ENCODE data around the gene TBC1D10B.

The TBC1D10B gene, protein sequence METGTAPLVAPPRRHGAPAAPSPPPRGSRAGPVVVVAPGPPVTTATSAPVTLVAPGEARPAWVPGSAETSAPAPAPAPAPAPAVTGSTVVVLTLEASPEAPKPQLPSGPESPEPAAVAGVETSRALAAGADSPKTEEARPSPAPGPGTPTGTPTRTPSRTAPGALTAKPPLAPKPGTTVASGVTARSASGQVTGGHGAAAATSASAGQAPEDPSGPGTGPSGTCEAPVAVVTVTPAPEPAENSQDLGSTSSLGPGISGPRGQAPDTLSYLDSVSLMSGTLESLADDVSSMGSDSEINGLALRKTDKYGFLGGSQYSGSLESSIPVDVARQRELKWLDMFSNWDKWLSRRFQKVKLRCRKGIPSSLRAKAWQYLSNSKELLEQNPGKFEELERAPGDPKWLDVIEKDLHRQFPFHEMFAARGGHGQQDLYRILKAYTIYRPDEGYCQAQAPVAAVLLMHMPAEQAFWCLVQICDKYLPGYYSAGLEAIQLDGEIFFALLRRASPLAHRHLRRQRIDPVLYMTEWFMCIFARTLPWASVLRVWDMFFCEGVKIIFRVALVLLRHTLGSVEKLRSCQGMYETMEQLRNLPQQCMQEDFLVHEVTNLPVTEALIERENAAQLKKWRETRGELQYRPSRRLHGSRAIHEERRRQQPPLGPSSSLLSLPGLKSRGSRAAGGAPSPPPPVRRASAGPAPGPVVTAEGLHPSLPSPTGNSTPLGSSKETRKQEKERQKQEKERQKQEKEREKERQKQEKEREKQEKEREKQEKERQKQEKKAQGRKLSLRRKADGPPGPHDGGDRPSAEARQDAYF

GRCh38 chr16:30370456-30371247 lies at the start of gene TBC1D10B:
Gene TBC1D10B, minus strand, starts transcription at chr16:30370494. Its CDS starts 311 bp downstream, at chr16:30370183.
- Histone ChIP-seq H3K27me3 (ENCODE audit: control insufficient read depth, insufficient read depth, low read length) (no peaks in the 10 kb centered on the region), H3K4me3 (ENCODE audit: low read depth, low read length) (peak within 1 kb of the TSS; percentile 65), H3K4me1 (ENCODE audit: control insufficient read depth, insufficient read depth, low read length) (peaks cover 11% of the 10 kb centered on the region; the same call in 1 of the 2 replicates), H3K27ac (ENCODE audit: low read depth, low read length) (peak within 1 kb of the TSS; percentile 57), H3K9me3 (ENCODE audit: control insufficient read depth, insufficient read depth, low read length) (no peaks in the 10 kb centered on the region), H3K36me3 (ENCODE audit: control insufficient read depth, insufficient read depth, low read length) (peaks cover 4% of the 10 kb centered on the region; the same call in 1 of the 2 replicates), H3K9ac (ENCODE audit: low read depth, low read length) (no peak within 1 kb of the TSS; the same call in 1 of the 2 replicates)

DNA sequence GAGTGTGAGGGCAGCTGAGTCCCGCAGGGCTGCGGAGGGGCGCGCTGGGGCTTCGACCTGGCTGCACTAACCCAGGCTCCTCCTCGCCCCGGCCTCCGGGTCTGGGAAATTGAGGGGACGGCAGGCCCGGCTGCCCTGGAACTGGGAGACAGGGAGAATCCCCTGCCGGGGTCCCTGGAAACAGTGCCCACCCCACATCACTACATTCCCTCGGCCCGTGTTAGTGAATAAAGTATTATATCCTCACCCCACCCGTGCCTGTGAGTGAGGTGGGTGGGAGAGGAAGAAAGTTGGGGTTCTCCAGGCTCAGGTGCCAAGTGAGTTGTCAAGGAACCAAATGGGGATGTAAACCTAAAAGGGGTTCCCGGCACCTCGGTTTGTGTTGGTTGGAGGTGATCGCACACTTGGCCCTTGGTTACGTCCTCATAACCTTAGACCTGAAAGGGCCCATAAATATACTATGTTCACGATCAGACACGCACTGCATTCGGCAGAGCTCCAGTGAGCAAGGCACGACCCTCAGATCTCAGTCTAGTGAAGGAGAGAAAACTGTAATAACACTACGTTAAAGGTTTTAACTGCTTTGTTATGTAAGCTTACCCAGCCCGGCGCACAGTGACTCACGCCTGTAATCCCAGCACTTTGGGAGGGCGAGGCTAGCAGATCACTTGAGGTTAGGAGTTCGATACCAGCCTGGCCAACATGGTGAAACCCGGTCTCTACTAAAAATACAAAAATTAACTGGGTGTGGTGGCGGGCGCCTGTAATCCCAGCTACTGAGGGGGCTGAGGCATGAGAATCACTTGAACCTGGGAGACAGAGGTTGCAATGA lies 48.3 kb upstream of the TBC1D10B start:
- H3K9ac ChIP-seq (ENCODE audit: low read depth, low read length), result no peak overlapping the region; the same call in 1 of the 2 replicates
- peak overlapping the region; percentile 62 for H3K4me3 ChIP-seq (ENCODE audit: low read depth, low read length)
- H3K36me3 ChIP-seq (ENCODE audit: control insufficient read depth, insufficient read depth, low read length), result peaks cover 38% of the 10 kb centered on the region
- H3K27me3 ChIP-seq (ENCODE audit: control insufficient read depth, insufficient read depth, low read length), result no peaks in the 10 kb centered on the region
- no peaks in the 10 kb centered on the region for H3K9me3 ChIP-seq (ENCODE audit: control insufficient read depth, insufficient read depth, low read length)
- H3K27ac ChIP-seq (ENCODE audit: low read depth, low read length), result peak overlapping the region; percentile 76
- peaks cover 5% of the 10 kb centered on the region for H3K4me1 ChIP-seq (ENCODE audit: control insufficient read depth, insufficient read depth, low read length)

DNA sequence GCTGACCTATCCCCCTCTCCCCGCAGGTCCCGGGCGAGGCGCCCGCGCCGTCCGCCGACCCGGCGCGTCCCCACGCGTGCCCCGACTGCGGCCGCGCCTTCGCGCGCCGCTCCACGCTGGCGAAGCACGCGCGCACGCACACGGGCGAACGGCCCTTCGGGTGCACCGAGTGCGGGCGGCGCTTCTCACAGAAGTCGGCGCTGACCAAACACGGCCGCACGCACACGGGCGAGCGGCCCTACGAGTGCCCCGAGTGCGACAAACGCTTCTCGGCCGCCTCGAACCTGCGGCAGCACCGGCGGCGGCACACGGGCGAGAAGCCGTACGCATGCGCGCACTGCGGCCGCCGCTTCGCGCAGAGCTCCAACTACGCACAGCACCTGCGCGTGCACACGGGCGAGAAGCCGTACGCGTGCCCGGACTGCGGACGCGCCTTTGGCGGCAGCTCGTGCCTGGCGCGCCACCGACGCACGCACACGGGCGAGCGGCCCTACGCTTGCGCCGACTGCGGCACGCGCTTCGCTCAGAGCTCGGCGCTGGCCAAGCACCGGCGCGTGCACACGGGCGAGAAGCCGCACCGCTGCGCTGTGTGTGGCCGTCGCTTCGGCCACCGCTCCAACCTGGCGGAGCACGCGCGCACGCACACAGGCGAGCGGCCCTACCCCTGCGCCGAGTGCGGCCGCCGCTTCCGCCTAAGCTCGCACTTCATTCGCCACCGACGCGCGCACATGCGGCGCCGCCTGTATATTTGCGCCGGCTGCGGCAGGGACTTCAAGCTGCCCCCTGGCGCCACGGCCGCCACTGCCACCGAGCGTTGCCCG lies 47.4 kb upstream of the TBC1D10B start:
- Histone ChIP-seq H3K4me3 (ENCODE audit: low read depth, low read length) (peak overlapping the region; percentile 62), H3K27ac (ENCODE audit: low read depth, low read length) (peak overlapping the region; percentile 76), H3K27me3 (ENCODE audit: control insufficient read depth, insufficient read depth, low read length) (no peaks in the 10 kb centered on the region), H3K4me1 (ENCODE audit: control insufficient read depth, insufficient read depth, low read length) (peaks cover 5% of the 10 kb centered on the region), H3K9me3 (ENCODE audit: control insufficient read depth, insufficient read depth, low read length) (no peaks in the 10 kb centered on the region), H3K9ac (ENCODE audit: low read depth, low read length) (peak overlapping the region; percentile 39; the same call in 1 of the 2 replicates), H3K36me3 (ENCODE audit: control insufficient read depth, insufficient read depth, low read length) (peaks cover 42% of the 10 kb centered on the region)

- H3K4me1 ChIP-seq (ENCODE audit: control insufficient read depth, insufficient read depth, low read length), result peaks cover 5% of the 10 kb centered on the region
- H3K4me3 ChIP-seq (ENCODE audit: low read depth, low read length), result peak overlapping the region; percentile 62
- H3K36me3 ChIP-seq (ENCODE audit: control insufficient read depth, insufficient read depth, low read length), result peaks cover 42% of the 10 kb centered on the region
- H3K9ac ChIP-seq (ENCODE audit: low read depth, low read length), result peak overlapping the region; percentile 39; the same call in 1 of the 2 replicates
- no peaks in the 10 kb centered on the region for H3K27me3 ChIP-seq (ENCODE audit: control insufficient read depth, insufficient read depth, low read length)
- peak overlapping the region; percentile 76 for H3K27ac ChIP-seq (ENCODE audit: low read depth, low read length)
- no peaks in the 10 kb centered on the region for H3K9me3 ChIP-seq (ENCODE audit: control insufficient read depth, insufficient read depth, low read length)
Measured at GRCh38 chr16:30416624-30417528, 46.6 kb upstream of the TBC1D10B start.

DNA sequence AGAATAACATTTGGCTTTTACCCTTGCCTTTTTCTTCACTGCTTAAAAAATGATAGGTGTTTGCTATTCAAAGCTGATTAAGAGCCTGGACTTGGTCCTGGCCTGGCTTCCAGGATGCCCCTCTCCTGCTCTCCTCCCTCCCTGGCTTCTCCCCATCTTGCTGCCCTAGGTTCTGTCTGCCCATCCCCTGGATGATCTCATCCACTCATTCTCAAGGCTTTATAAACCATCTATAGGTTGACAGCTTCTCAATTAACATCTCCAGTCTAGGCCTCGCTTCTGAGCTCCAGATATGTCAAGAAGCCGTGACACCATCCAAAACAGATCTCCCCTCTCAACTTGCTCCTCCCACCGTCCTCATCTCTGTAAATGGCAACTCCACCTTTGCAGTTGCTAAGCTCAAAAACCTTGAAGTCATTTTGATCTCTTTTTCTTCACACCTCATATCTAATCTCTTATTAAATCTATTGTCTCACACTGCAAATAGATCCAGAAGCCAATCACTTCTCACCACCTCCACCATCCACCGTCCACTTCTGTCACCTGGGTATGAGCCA lies 45.8 kb upstream of the TBC1D10B start:
- Histone ChIP-seq H3K9ac (ENCODE audit: low read depth, low read length) (no peak overlapping the region), H3K4me1 (ENCODE audit: control insufficient read depth, insufficient read depth, low read length) (peaks cover 5% of the 10 kb centered on the region), H3K27me3 (ENCODE audit: control insufficient read depth, insufficient read depth, low read length) (no peaks in the 10 kb centered on the region), H3K27ac (ENCODE audit: low read depth, low read length) (no peak overlapping the region), H3K9me3 (ENCODE audit: control insufficient read depth, insufficient read depth, low read length) (no peaks in the 10 kb centered on the region), H3K4me3 (ENCODE audit: low read depth, low read length) (no peak overlapping the region), H3K36me3 (ENCODE audit: control insufficient read depth, insufficient read depth, low read length) (peaks cover 43% of the 10 kb centered on the region)

DNA sequence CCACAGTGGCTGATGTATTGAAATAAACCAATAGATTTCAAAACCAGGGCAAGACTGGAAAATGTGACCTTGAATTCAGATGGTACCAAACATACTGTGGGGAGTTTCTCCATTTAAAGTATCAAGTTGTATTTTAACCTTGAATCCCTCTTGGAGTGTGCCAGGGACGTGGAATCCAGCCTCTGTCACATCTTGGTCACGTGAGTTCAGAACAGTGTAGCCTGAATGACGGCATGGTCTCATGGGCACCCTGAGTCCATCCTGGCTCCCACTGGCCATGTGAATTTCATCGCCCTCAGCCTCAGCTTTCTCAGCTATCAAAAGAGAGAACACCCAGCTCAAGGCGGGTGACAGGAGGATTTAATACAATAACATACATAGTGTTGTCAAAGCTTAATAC lies 43.9 kb upstream of the TBC1D10B start:
- Histone ChIP-seq H3K9me3 (ENCODE audit: control insufficient read depth, insufficient read depth, low read length) (no peaks in the 10 kb centered on the region), H3K4me3 (ENCODE audit: low read depth, low read length) (no peak overlapping the region), H3K36me3 (ENCODE audit: control insufficient read depth, insufficient read depth, low read length) (peaks cover 41% of the 10 kb centered on the region), H3K4me1 (ENCODE audit: control insufficient read depth, insufficient read depth, low read length) (peaks cover 10% of the 10 kb centered on the region), H3K27me3 (ENCODE audit: control insufficient read depth, insufficient read depth, low read length) (no peaks in the 10 kb centered on the region), H3K9ac (ENCODE audit: low read depth, low read length) (no peak overlapping the region), H3K27ac (ENCODE audit: low read depth, low read length) (no peak overlapping the region)

DNA sequence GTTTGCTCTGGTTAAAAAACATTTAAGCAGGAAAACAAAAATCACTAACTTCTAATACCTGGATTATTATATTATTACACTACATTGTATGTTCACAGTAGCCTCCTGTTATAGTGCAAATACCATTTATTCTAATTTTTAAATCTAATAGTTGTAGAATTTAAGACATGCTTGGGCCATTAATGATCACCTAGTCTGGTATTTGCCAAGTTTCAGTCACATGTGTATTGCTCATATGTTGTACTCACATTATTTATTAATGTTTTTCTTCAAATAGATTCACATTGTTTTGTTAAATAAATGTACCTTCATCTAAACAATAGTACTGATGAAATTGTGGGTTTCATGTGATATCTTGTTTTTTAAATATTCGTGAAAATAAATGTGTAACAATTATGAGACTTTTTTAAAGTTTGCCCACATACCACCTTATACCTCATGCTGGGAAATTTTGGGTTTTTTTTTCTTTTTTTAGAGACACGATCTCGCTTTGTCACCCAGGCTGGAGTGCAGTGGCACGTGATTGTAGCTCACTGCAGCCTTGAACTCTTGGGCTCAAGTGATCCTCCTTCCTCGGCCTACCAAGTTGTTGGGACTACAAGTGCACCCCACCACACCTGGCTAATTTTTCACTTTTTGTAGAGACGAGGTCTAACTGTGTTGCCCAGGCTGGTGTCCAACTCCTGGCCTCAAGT lies 43.0 kb upstream of the TBC1D10B start:
- Histone ChIP-seq H3K4me1 (ENCODE audit: control insufficient read depth, insufficient read depth, low read length) (peaks cover 6% of the 10 kb centered on the region), H3K27me3 (ENCODE audit: control insufficient read depth, insufficient read depth, low read length) (no peaks in the 10 kb centered on the region), H3K9me3 (ENCODE audit: control insufficient read depth, insufficient read depth, low read length) (no peaks in the 10 kb centered on the region), H3K27ac (ENCODE audit: low read depth, low read length) (no peak overlapping the region), H3K9ac (ENCODE audit: low read depth, low read length) (no peak overlapping the region), H3K4me3 (ENCODE audit: low read depth, low read length) (no peak overlapping the region), H3K36me3 (ENCODE audit: control insufficient read depth, insufficient read depth, low read length) (peaks cover 41% of the 10 kb centered on the region)

DNA sequence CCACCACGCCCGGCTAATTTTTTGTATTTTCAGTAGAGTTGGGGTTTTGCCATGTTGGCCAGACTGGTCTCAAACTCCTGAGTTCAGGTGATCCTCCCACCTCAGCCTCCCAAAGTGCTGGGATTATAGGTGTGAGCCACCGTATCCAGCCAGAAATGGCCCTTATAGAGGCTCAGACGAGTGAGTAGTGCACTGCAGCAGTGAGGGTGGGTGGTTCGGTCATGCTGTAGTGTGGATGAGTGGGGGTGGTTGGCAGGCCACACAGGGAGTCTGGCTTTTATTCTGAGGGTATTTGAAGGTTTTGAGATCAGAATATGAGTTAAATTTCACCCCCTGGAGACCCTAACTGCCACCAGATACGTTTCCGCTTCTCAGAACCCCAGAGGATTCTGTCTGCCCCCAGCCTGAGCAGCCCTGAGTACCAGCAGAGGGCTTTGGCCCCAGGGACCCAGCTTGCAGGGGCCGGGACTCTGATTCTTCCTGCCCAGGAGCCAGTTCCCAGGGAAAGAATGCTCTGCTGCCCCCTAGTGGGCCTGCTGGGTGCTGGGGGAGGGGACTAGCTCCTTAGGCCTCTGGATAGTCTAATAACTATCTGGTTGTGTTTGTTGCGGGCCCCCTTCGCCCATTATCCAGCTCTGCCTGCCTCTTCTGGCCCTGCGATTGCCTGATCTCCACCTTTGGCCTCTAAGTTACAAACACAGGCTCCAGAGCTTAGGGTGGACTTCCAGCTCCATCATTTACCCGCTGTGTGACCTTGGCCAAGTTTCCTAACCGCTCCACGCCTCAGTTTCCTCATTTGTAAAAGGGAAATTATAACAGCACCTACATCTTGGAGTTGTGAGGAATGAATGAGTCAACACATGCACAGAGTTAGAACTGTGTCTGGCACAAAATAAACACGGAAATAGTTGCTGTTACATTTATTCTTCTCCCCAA lies 39.1 kb upstream of the TBC1D10B start:
- H3K4me1 ChIP-seq (ENCODE audit: control insufficient read depth, insufficient read depth, low read length), result peaks cover 6% of the 10 kb centered on the region; the same call in 1 of the 2 replicates
- H3K4me3 ChIP-seq (ENCODE audit: low read depth, low read length), result no peak overlapping the region
- H3K9ac ChIP-seq (ENCODE audit: low read depth, low read length), result no peak overlapping the region
- no peaks in the 10 kb centered on the region for H3K9me3 ChIP-seq (ENCODE audit: control insufficient read depth, insufficient read depth, low read length)
- H3K36me3 ChIP-seq (ENCODE audit: control insufficient read depth, insufficient read depth, low read length), result peaks cover 40% of the 10 kb centered on the region
- peak overlapping the region; percentile 51 for H3K27ac ChIP-seq (ENCODE audit: low read depth, low read length)
- no peaks in the 10 kb centered on the region for H3K27me3 ChIP-seq (ENCODE audit: control insufficient read depth, insufficient read depth, low read length)

All from HUES48 (cell line).